Ishikawa (cell line): ENCODE measurements around the gene GTPBP4.

Source experiments
- CEBPB ChIP-seq: IDR thresholded peaks from 2 replicates; pipeline ENCODE4 v1.6.1; 2012
- CREB1 ChIP-seq: IDR thresholded peaks from 2 replicates; pipeline ENCODE4 v1.6.1; 2012; ENCODE audit warnings: low read depth
- EGR1 ChIP-seq: IDR thresholded peaks from 2 replicates; pipeline ENCODE4 v1.6.1; 2012
- EP300 ChIP-seq: IDR thresholded peaks from 2 replicates; pipeline ENCODE4 v1.6.1; 2012; ENCODE audit warnings: borderline replicate concordance
- FOXM1 ChIP-seq: IDR thresholded peaks from 2 replicates; pipeline ENCODE4 v1.6.1; 2012; ENCODE audit warnings: low read depth, borderline replicate concordance
- NFIC ChIP-seq: IDR thresholded peaks from 2 replicates; pipeline ENCODE4 v1.6.1; 2012
- RAD21 ChIP-seq: IDR thresholded peaks from 2 replicates; pipeline ENCODE4 v1.6.1; 2012; ENCODE audit warnings: low read depth
- REST ChIP-seq: IDR thresholded peaks from 2 replicates; pipeline ENCODE4 v1.6.1; 2012; ENCODE audit warnings: low read depth, mild to moderate bottlenecking
- TAF1 ChIP-seq: IDR thresholded peaks from 2 replicates; pipeline ENCODE4 v1.6.1; 2012; ENCODE audit warnings: low read depth, mild to moderate bottlenecking
- TCF12 ChIP-seq: IDR thresholded peaks from 2 replicates; pipeline ENCODE4 v1.6.1; 2012; ENCODE audit warnings: low read depth
- TEAD4 ChIP-seq: IDR thresholded peaks from 2 replicates; pipeline ENCODE4 v1.6.1; 2012
- YY1 ChIP-seq: IDR thresholded peaks from 2 replicates; pipeline ENCODE4 v1.6.1; 2012; ENCODE audit warnings: low read depth
- ZBTB7A ChIP-seq: IDR thresholded peaks from 2 replicates; pipeline ENCODE4 v1.6.1; 2012; ENCODE audit warnings: low read depth
- TF ChIP-seq, protein P1 (sequence below): IDR thresholded peaks from 2 replicates; pipeline ENCODE4 v1.6.1; 2012
- TF ChIP-seq, protein P2 (sequence below): IDR thresholded peaks from 2 replicates; pipeline ENCODE4 v1.6.1; 2012

Gene GTPBP4

GRCh38 chr10:974785-975074 is 13.5 kb upstream of the GTPBP4 start:
- TF ChIP-seq ZBTB7A (no peak), TAF1 (no peak), REST (no peak), NFIC (no peak), RAD21 (no peak), YY1 (no peak), CEBPB (no peak), TEAD4 (no peak), TCF12 (no peak), EGR1 (no peak)
- TF ChIP-seq, protein P1, sequence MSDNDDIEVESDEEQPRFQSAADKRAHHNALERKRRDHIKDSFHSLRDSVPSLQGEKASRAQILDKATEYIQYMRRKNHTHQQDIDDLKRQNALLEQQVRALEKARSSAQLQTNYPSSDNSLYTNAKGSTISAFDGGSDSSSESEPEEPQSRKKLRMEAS, result no peak
- TF ChIP-seq, protein P2, sequence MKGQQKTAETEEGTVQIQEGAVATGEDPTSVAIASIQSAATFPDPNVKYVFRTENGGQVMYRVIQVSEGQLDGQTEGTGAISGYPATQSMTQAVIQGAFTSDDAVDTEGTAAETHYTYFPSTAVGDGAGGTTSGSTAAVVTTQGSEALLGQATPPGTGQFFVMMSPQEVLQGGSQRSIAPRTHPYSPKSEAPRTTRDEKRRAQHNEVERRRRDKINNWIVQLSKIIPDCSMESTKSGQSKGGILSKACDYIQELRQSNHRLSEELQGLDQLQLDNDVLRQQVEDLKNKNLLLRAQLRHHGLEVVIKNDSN, result no peak

DNA sequence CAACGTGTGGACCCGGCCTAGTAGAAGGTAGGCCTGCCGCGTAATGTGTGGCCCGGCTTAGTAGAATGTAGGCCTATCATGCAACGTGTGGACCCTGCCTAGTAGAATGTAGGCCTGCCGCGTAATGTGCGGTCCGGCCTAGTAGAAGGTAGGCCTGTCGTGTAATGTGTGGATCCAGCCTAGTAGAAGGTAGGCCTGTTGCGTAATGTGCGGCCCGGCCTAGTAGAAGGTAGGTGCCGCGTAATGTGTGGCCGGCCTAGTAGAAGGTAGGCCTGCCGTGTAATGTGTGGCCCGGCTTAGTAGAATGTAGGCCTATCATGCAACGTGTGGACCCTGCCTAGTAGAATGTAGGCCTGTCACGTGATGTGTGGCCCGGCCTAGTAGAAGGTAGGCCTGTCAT is 11.9 kb upstream of the GTPBP4 start:
- TF ChIP-seq CEBPB (peak; percentile 16; the same call in 1 of the 2 replicates), EP300 (no peak)

- no peak for TF ChIP-seq ZBTB7A
- TF ChIP-seq, protein P2, result 0 out of 2 replicates have a peak, but pooled peaks have one; percentile 17
Measured at GRCh38 chr10:978826-979421, 9.3 kb upstream of the GTPBP4 start.

GRCh38 chr10:980468-981093 is 7.7 kb upstream of the GTPBP4 start:
- no peak for TF ChIP-seq REST

DNA sequence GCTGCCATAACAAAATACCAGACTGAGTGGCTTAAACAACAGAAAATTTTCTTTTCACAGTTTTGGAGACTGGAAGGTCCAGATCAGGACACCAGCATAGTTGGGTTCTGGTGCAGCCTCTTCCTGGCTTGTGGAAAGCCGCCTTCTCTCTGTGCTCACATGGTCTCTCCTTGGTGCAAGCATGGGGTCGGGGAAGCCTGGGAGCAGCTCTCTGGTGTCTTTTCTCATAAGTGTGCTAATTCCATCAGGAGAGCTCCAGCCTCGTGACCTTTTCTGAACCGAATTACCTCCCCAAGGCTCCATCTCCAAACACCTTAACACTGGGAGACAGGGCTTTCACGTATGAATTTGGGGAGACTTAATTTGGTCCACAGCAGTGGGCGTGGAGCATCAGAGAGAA is 4.8 kb upstream of the GTPBP4 start:
- TF ChIP-seq FOXM1, result no peak
- TF ChIP-seq CEBPB, result no peak
- TF ChIP-seq ZBTB7A, result no peak
- TF ChIP-seq RAD21, result no peak
- no peak for TF ChIP-seq CREB1
- TF ChIP-seq EGR1, result no peak
- TF ChIP-seq TCF12, result no peak
- TF ChIP-seq REST, result no peak
- no peak for TF ChIP-seq TEAD4
- TF ChIP-seq NFIC, result no peak
- TF ChIP-seq, protein P1, result no peak
- TF ChIP-seq YY1, result no peak
- no peak for TF ChIP-seq TAF1
- no peak for TF ChIP-seq EP300
- TF ChIP-seq, protein P2, result no peak
